HG03045 (cell line): ENCODE results near the gene AGPAT1.

Experiments
- ATAC-seq: cut with Tn5 transposase; IDR thresholded peaks from one replicate; pipeline ENCODE4 v1.9.1; 2021; ENCODE audit warnings: mild to moderate bottlenecking, moderate library complexity; ENCODE audit not compliant: unreplicated experiment

AGPAT1 gene

GRCh38 chr6:32173051-32173727 lies 2.7 kb downstream of the AGPAT1 start:
- no peak for ATAC-seq

GRCh38 chr6:32171234-32171633 lies 4.7 kb downstream of the AGPAT1 start:
- no peak for ATAC-seq

GRCh38 chr6:32170294-32170693 lies 5.6 kb downstream of the AGPAT1 start:
- no peak for ATAC-seq

- ATAC-seq: no peak
Measured at GRCh38 chr6:32168807-32169591, 6.9 kb downstream of the AGPAT1 start.

DNA sequence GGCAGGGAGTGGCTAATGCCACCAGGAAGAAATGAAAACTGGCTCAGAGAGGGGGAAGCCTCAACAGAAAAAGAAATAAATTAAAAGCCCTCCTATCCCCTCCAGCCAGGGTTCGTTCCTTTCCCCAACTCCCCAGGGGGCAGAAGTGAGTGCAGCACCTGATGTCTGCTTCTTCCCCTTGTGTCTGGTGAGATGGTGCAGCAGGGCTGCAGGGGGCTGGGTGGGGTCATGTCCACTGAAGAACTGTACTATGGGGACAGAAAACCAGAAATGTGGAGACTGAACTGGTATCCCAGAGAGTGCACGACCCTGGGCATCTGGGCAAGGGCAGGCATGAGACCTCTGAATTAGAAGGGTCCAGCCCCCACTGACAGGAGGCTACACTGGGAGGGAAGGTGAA lies 7.5 kb downstream of the AGPAT1 start:
- ATAC-seq: no peak

DNA sequence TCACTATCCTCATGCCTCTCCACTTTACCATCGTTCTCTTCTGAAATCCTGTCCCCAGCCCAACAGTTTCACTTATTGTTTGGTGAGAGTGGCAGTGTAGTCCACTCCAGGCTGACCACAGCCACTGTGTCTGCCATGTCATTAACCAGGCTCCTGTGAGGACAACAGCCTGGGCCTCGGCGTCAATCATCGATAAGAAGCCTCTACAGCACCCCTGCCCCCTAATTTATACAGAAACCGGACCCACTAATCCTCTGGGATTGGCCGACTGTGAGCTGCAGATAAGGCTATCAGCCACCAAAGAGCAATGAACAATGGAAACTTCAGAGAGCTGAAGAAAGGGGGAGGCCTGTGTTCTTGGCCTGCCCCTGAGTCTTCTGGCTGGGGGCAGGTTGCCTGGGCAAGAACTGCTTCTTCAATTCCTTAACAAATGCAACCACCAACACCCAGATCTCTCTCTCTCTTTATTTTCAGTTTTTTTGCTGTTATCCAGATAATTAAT lies 8.1 kb downstream of the AGPAT1 start:
- no peak for ATAC-seq

GRCh38 chr6:32167154-32167760 lies 8.6 kb downstream of the AGPAT1 start:
- ATAC-seq: no peak

GRCh38 chr6:32166411-32167061 lies 9.3 kb downstream of the AGPAT1 start:
- ATAC-seq: no peak

GRCh38 chr6:32164295-32164694 lies 11.6 kb downstream of the AGPAT1 start, which contains the start of gene EGFL8:
Gene EGFL8 (plus strand): TSS chr6:32164595. CDS start chr6:32166166, 1,571 bp downstream.
- no peak for ATAC-seq

DNA sequence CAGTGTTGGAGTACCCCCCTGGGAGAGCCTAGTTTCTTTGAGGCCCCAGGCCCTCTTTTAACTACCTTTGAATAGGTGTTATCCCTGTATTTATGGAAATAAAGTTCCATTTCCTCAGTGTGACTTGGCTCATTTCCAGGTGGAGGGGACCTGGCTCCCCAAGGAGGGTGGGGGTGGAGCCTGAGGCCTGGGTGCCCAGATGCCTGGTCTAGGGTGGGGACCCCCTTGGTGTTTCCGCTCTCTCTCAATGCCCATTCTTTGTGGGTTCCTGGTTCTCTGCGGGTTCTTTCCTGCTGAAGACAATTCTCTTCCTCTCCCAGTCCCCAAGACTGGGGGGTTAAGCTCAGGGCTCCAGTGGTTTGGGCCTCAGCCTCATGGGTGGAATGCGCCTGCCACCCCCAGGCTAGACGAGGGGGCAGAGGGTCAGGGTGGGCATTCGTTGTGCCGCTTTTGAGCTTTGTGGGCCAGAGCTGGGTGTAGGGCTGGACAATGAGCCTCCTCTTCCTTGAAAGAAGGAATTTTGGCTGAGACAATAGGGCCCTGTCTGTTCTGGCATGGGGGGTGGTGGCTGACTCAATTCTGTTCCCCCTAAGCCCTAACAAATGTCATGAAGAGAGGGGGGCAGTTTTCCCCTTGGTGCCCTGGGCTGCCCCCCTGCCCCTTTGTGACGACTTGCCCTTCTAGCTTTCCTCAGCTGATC lies 12.2 kb downstream of the AGPAT1 start:
- no peak for ATAC-seq

DNA sequence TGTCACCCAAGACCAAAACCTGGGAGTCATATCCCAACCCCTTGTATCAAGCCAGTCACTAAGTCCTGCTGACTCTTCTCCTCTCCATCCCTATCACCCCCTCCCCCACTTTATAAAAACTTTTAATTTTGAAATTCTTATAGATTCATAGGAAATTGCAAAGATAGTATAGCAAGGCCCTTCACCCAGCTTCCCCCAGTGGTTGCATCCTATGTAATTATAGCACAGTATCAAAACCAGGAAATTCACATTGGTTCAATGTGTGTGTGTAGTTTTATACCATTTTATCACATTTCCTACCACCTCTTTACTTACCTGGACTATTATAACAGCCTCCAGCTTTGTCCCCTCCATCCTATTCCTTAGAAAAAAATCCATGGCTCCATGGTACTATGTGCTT lies 17.8 kb downstream of the AGPAT1 start:
- no peak for ATAC-seq

- no peak for ATAC-seq
Measured at GRCh38 chr6:32156891-32157290, 19.0 kb downstream of the AGPAT1 start.

DNA sequence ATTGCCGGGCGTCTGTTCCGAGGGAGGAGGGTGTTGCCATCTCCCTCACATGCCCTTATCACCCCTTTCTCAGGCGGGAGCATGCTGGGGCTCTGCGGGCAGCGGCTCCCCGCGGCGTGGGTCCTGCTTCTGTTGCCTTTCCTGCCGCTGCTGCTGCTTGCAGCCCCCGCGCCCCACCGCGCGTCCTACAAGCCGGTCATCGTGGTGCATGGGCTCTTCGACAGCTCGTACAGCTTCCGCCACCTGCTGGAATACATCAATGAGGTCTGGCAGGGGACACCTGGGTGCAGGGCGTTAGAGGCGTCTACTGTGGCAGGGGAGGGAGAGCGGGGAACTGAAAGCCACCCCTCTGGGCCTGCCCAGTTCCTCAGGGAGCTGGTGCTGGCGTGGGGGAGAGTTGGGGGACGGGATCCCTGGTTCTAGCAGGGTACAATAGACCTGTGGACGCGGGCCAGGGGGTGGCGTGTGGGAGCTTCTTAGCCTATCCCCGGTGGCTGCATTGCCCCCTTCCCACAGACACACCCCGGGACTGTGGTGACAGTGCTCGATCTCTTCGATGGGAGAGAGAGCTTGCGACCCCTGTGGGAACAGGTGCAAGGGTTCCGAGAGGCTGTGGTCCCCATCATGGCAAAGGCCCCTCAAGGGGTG lies 21.2 kb downstream of the AGPAT1 start:
- ATAC-seq: peak; percentile 63

DNA sequence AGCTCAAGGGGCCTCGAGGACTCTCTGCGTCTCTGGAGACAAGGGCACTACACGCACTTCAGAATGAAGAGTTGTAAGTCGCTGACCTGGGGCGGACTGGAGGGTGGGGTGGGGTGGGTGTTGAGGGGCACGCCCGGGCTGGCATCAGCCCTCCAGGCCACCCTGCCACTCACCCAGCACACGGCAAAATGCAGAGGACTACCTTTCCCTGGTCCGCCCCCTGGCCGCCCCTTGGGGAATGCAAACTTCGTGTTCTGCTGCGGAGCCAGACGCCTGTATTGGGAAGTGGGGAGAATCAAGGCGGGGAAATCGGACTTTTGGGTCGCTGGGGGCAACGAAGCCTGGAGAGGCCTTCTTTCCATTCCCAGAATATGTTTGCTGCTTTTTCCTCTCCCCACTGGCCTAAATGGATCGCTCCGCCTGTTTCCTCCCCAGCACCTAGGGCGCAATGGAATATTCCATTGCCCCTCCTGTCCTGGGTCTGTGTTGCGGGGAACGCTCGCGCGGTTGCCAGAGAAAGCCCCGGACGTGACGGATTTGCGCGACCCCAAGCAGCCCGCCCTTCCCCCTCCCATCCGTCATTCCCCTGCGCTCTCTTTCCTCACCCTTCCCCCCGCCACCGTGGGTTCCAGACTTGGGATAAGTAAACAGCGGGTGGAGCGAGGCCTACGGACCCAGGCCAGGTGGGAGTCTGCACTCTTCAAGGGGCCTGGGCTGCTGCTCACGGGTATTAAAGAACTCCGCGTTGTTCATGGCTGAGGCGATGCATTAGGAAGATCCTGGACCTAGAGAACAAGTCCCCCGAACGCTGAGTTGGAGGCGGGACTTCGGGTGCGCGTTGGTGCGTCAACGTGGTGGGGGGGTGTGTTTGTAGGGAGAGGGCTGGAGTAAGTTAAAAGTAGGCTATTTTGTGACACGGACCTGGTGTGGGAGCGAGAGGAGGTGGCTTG lies 22.0 kb downstream of the AGPAT1 start, which contains the start of gene PPT2:
Gene PPT2 (plus strand): TSS at position 578 of the 950 bp plus-strand sequence. CDS start 454 bp downstream, outside the sequence.
- ATAC-seq: peak; percentile 19

GRCh38 chr6:32152769-32153563 lies 22.9 kb downstream of the AGPAT1 start:
- ATAC-seq: no peak

- no peak for ATAC-seq
Measured at GRCh38 chr6:32151863-32152768, 23.8 kb downstream of the AGPAT1 start, which contains the start of gene PRRT1. Gene PRRT1 (minus strand): TSS chr6:32151939. CDS start chr6:32151827, 112 bp downstream.
